Cardiac muscle cell (in vitro differentiated cells and primary cell): ENCODE results near the gene RAD21L1. TPM values are rescaled to one million over a fixed set of nuclear protein-coding genes. Genes with fewer than 3 reads are reported as not detected.
A peak's percentile ranks its signal among the peaks of the same experiment; 100 is the strongest.

Experiments used
- DNase-seq, 2 donors: peaks; one replicate each; pipeline versions ENCODE4 v3.0.0 to v3.0.0-alpha.2; 2010 to 2017; ENCODE audit warnings: low read depth in 1 of 2, low spot score in 1 of 2
- H3K27ac ChIP-seq: fragments of 200-600 bp; sonication (generic); 2 replicates; pipeline ENCODE4 v1.5.1; 2016
- H3K27me3 ChIP-seq: fragments of 200-600 bp; sonication (generic); 2 replicates; pipeline ENCODE4 v1.6.0; 2016; ENCODE audit warnings: control low read depth
- H3K36me3 ChIP-seq: fragments of 200-600 bp; sonication (generic); 2 replicates; pipeline ENCODE4 v1.5.1; 2016; ENCODE audit warnings: control low read depth
- H3K4me1 ChIP-seq: fragments of 200-600 bp; sonication (generic); 2 replicates; pipeline ENCODE4 v1.8.1; 2017; ENCODE audit warnings: low read depth, mild to moderate bottlenecking, mixed run types
- H3K4me3 ChIP-seq: fragments of 200-600 bp; sonication (generic); 2 replicates; pipeline ENCODE4 v1.5.1; 2016; ENCODE audit warnings: mild to moderate bottlenecking
- H3K9me3 ChIP-seq: fragments of 200-600 bp; sonication (generic); 2 replicates; pipeline ENCODE4 v1.5.1; 2017; ENCODE audit warnings: low read depth, mild to moderate bottlenecking, control low read depth
- CTCF ChIP-seq: IDR thresholded peaks from 2 replicates; pipeline ENCODE4 v1.5.1; 2012; ENCODE audit warnings: low read depth, mild to moderate bottlenecking, low read length
- polyA plus RNA-seq: library from polyadenylated mRNA; unstranded; fragments of >200 nt; fragmentation: Nextera tagmentation; extraction: Ambion mirVana; gene quantifications from 2 replicates; pipeline ENCODE4 v1.2.1, GENCODE V29; 2016
- total RNA-seq: library from RNA; depleted of rRNA; stranded (reverse); fragments of >200 nt; gene quantifications from 2 replicates; pipeline ENCODE4 v1.2.3, GENCODE V29; 2016

The RAD21L1 gene
- total and polyA plus RNA-seq, 2 experiments from 2014 or later = 0.16 to 0.33 TPM

- no peaks in the 10 kb centered on the region for H3K4me1 ChIP-seq
- no peaks in the 10 kb centered on the region for H3K9me3 ChIP-seq
- no peak overlapping the region for H3K4me3 ChIP-seq
- no peak for TF ChIP-seq CTCF
- H3K36me3 ChIP-seq = no peaks in the 10 kb centered on the region
- DNase-seq = peak in 1 of 2 donors; percentile 56
- H3K27ac ChIP-seq = no peak overlapping the region
- H3K27me3 ChIP-seq = no peaks in the 10 kb centered on the region
Measured at GRCh38 chr20:1291191-1291741, 65.4 kb downstream of the RAD21L1 start.

- TF ChIP-seq CTCF = no peak
- H3K27me3 ChIP-seq = no peaks in the 10 kb centered on the region
- no peak for DNase-seq
- H3K9me3 ChIP-seq = no peaks in the 10 kb centered on the region
- no peaks in the 10 kb centered on the region for H3K4me1 ChIP-seq
- H3K4me3 ChIP-seq = no peak overlapping the region
- H3K36me3 ChIP-seq = no peaks in the 10 kb centered on the region
- no peak overlapping the region for H3K27ac ChIP-seq
Measured at GRCh38 chr20:1292620-1293019, 66.8 kb downstream of the RAD21L1 start.

- H3K27ac ChIP-seq = no peak overlapping the region
- no peaks in the 10 kb centered on the region for H3K27me3 ChIP-seq
- H3K4me3 ChIP-seq = no peak overlapping the region
- TF ChIP-seq CTCF = no peak
- H3K36me3 ChIP-seq = no peaks in the 10 kb centered on the region
- DNase-seq = no peak
- H3K4me1 ChIP-seq = no peaks in the 10 kb centered on the region
- H3K9me3 ChIP-seq = no peaks in the 10 kb centered on the region
Measured at GRCh38 chr20:1293641-1294379, 68.0 kb downstream of the RAD21L1 start.

- Histone ChIP-seq H3K4me1 (no peaks in the 10 kb centered on the region), H3K4me3 (no peak overlapping the region), H3K36me3 (no peaks in the 10 kb centered on the region), H3K27me3 (no peaks in the 10 kb centered on the region), H3K9me3 (no peaks in the 10 kb centered on the region), H3K27ac (no peak overlapping the region)
- no peak for DNase-seq
- no peak for TF ChIP-seq CTCF
Measured at GRCh38 chr20:1294497-1294896, 68.7 kb downstream of the RAD21L1 start.

GRCh38 chr20:1295276-1295930 lies 69.6 kb downstream of the RAD21L1 start:
- H3K4me1 ChIP-seq = no peaks in the 10 kb centered on the region
- H3K9me3 ChIP-seq = no peaks in the 10 kb centered on the region
- no peak for DNase-seq
- no peak overlapping the region for H3K4me3 ChIP-seq
- TF ChIP-seq CTCF = no peak
- no peak overlapping the region for H3K27ac ChIP-seq
- no peaks in the 10 kb centered on the region for H3K36me3 ChIP-seq
- no peaks in the 10 kb centered on the region for H3K27me3 ChIP-seq
